IMR-90 (cell line): Measurements from ENCODE around the gene PAXIP1. TPM values are rescaled to one million over a fixed set of nuclear protein-coding genes. Genes with fewer than 3 reads are reported as not detected.

ENCODE experiments used
- ATAC-seq: fragments of 200-7000 bp; cut with Tn5 transposase; 2 replicates; pipeline ENCODE4 v1.9.1; 2020; ENCODE audit warnings: low read depth, mild to moderate bottlenecking, moderate library complexity
- BruUV-seq: library from RNA; stranded (reverse); fragments of 400-500 nt; replicated peaks from 2 replicates; lab custom pipeline; 2021; lab: Mats Ljungman, UMichigan
- CTCF ChIA-PET: fragments of 300-600 bp; formaldehyde crosslinking; extraction: SDS; loops from one replicate; lab custom pipeline; 2021; ENCODE audit warnings: antibody characterized with exemption; lab: Yijun Ruan, JAX
- POLR2A ChIA-PET: fragments of 300-600 bp; sonication (Branson Sonifier 250); formaldehyde crosslinking; loops from one replicate; lab custom pipeline; 2022; ENCODE audit warnings: antibody characterized with exemption; ENCODE audit not compliant: unreplicated experiment; lab: Charles Lee
- DNase-seq: peaks from one replicate; pipeline ENCODE4 v3.0.0; 2013
- H2AFZ ChIP-seq: replicated peaks from 2 replicates; pipeline ENCODE3; 2013; ENCODE audit warnings: low read length, mild to moderate bottlenecking; ENCODE audit not compliant: poor library complexity
- H2AK5ac ChIP-seq: 2 replicates; pipeline ENCODE4 v1.6.1; 2013; ENCODE audit warnings: low read depth, low read length, inconsistent platforms
- H2AK9ac ChIP-seq: replicated peaks from 2 replicates; pipeline ENCODE3; 2013; ENCODE audit warnings: mild to moderate bottlenecking, low read depth, low read length, moderate library complexity; ENCODE audit not compliant: poor library complexity
- H2BK120ac ChIP-seq: 2 replicates; pipeline ENCODE4 v1.6.1; 2013; ENCODE audit warnings: low read depth, low read length, inconsistent platforms
- H2BK15ac ChIP-seq: 3 replicates; pipeline ENCODE4 v1.6.1; 2013; ENCODE audit warnings: low read depth, low read length, inconsistent platforms
- H2BK20ac ChIP-seq: 2 replicates; pipeline ENCODE4 v1.6.1; 2013; ENCODE audit warnings: low read depth, mild to moderate bottlenecking, inconsistent platforms, low read length, moderate library complexity
- H2BK5ac ChIP-seq: 2 replicates; pipeline ENCODE4 v1.6.1; 2013; ENCODE audit warnings: mild to moderate bottlenecking, low read depth, low read length, inconsistent platforms; ENCODE audit not compliant: poor library complexity, severe bottlenecking
- H3K14ac ChIP-seq: replicated peaks from 2 replicates; pipeline ENCODE4 v1.6.1; 2013; ENCODE audit warnings: low read depth, low read length, inconsistent platforms
- H3K18ac ChIP-seq: 2 replicates; pipeline ENCODE4 v1.6.1; 2013; ENCODE audit warnings: low read depth, low read length, control low read depth
- H3K23ac ChIP-seq: 2 replicates; pipeline ENCODE4 v1.6.1; 2013; ENCODE audit warnings: low read depth, low read length, inconsistent platforms
- H3K27ac ChIP-seq: 2 replicates; pipeline ENCODE4 v1.5.1; 2013; ENCODE audit warnings: mild to moderate bottlenecking, control low read depth, low read length; ENCODE audit not compliant: insufficient read depth
- H3K27me3 ChIP-seq: 2 replicates; pipeline ENCODE4 v1.6.1; 2013; ENCODE audit warnings: low read length; ENCODE audit not compliant: control insufficient read depth, insufficient read depth
- H3K36me3 ChIP-seq: 2 replicates; pipeline ENCODE4 v1.6.1; 2013; ENCODE audit warnings: low read length, mixed read lengths; ENCODE audit not compliant: control insufficient read depth, insufficient read depth
- H3K4ac ChIP-seq: 2 replicates; pipeline ENCODE4 v1.6.1; 2013; ENCODE audit warnings: low read depth, low read length, inconsistent platforms
- H3K4me1 ChIP-seq: 2 replicates; pipeline ENCODE4 v1.6.1; 2013; ENCODE audit warnings: low read length, mixed read lengths; ENCODE audit not compliant: control insufficient read depth, insufficient read depth
- H3K4me2 ChIP-seq: 2 replicates; pipeline ENCODE4 v1.6.1; 2013; ENCODE audit warnings: low read depth, mild to moderate bottlenecking, control low read depth, low read length, moderate library complexity
- H3K4me3 ChIP-seq: 2 replicates; pipeline ENCODE4 v1.5.1; 2013; ENCODE audit warnings: low read depth, mild to moderate bottlenecking, control low read depth, low read length, moderate library complexity; ENCODE audit not compliant: insufficient read depth
- H3K56ac ChIP-seq: 2 replicates; pipeline ENCODE4 v1.6.1; 2013; ENCODE audit warnings: low read length, inconsistent platforms; ENCODE audit not compliant: insufficient read depth; ENCODE audit errors: extremely low read depth
- H3K79me1 ChIP-seq, 2 experiments: 2 replicates each; pipeline ENCODE4 v1.6.1; 2013; ENCODE audit warnings: low read length in 2 of 2, inconsistent platforms in 1 of 2, low read depth in 1 of 2
- H3K9ac ChIP-seq: 2 replicates; pipeline ENCODE4 v1.6.1; 2013; ENCODE audit warnings: low read depth, low read length, control low read depth
- H3K9me1 ChIP-seq: 2 replicates; pipeline ENCODE4 v1.6.1; 2013; ENCODE audit warnings: low read length, inconsistent platforms; ENCODE audit not compliant: insufficient read depth
- H3K9me3 ChIP-seq: 2 replicates; pipeline ENCODE4 v1.6.1; 2013; ENCODE audit warnings: low read length; ENCODE audit not compliant: control insufficient read depth, insufficient read depth
- H4K20me1 ChIP-seq: 2 replicates; pipeline ENCODE4 v1.6.1; 2013; ENCODE audit warnings: low read length, inconsistent platforms; ENCODE audit not compliant: insufficient read depth
- H4K5ac ChIP-seq: 2 replicates; pipeline ENCODE4 v1.6.1; 2013; ENCODE audit warnings: mild to moderate bottlenecking, low read depth, low read length, control low read depth
- H4K8ac ChIP-seq, 2 experiments: 2 replicates each; pipeline ENCODE4 v1.6.1; 2013; ENCODE audit warnings: low read depth in 2 of 2, low read length in 2 of 2, control low read depth in 1 of 2, inconsistent platforms in 1 of 2
- H4K91ac ChIP-seq: 2 replicates; pipeline ENCODE4 v1.6.1; 2013; ENCODE audit warnings: low read depth, low read length, inconsistent platforms; ENCODE audit not compliant: insufficient read depth
- CHD1 ChIP-seq: IDR thresholded peaks from 2 replicates; pipeline ENCODE4 v1.6.1; 2012; ENCODE audit warnings: low read depth, low read length, improper control_type of control experiment
- MAZ ChIP-seq: IDR thresholded peaks from 2 replicates; pipeline ENCODE4 v1.6.1; 2012; ENCODE audit warnings: low read depth, mild to moderate bottlenecking, low read length, improper control_type of control experiment, moderate library complexity, borderline replicate concordance
- NFE2L2 ChIP-seq: fragments of 150-350 bp; IDR thresholded peaks from 2 replicates; pipeline ENCODE4 v1.6.1; 2016; ENCODE audit warnings: low read depth, mild to moderate bottlenecking, low read length
- RAD21 ChIP-seq: IDR thresholded peaks from 2 replicates; pipeline ENCODE4 v1.6.1; 2012; ENCODE audit warnings: low read length, improper control_type of control experiment
- WGBS, 2 experiments: methylation state at CpG; one replicate each; pipeline versions ENCODE4 v1.1.5 to v1.1.7; 2013; ENCODE audit warnings: missing lambda C conversion rate in 2 of 2; ENCODE audit not compliant: insufficient read length in 1 of 2; ENCODE audit errors: extremely low coverage in 2 of 2; 5-methylcytosine and 5-hydroxymethylcytosine counted together
- dilution Hi-C: fragments of 300-500 bp; cut with HindIII; formaldehyde crosslinking; loops from one replicate; pipeline ENCODE4 v1.14.3; 2018; ENCODE audit warnings: low sequenced_read_pairs; ENCODE audit not compliant: unreplicated experiment
- in situ Hi-C: fragments of 300-500 bp; cut with MboI; formaldehyde crosslinking; loops from 3 replicates; pipeline ENCODE4 v1.14.3; 2019; ENCODE audit warnings: low sequenced_read_pairs, inconsistent platforms, mixed read lengths
- intact Hi-C: fragments of 100-400 bp; cut with micrococcal nuclease; formaldehyde crosslinking; loops from 2 replicates; pipeline ENCODE4 v1.10.0; 2022
- polyA plus RNA-seq, 3 experiments: library from polyadenylated mRNA; depleted of rRNA; stranded (reverse); fragments of >200 nt; gene quantifications; 2 replicates each; pipeline ENCODE4 v1.2.3, GENCODE V29; 2012; ENCODE audit warnings: low replicate concordance in 1 of 3
- total RNA-seq: library from RNA; depleted of rRNA; stranded (reverse); fragments of >200 nt; gene quantifications from 2 replicates; pipeline ENCODE4 v1.2.3, GENCODE V29; 2012

The PAXIP1 gene
- total and polyA plus RNA-seq, 2 of the 4 experiments (the other 2 are of a cell fraction) = 7.3 to 8.7 TPM

- Histone ChIP-seq H4K20me1 (no peaks in the 10 kb centered on the region), H3K9me3 (no peaks in the 10 kb centered on the region), H3K4me2 (no peak overlapping the region), H3K23ac (no peak overlapping the region), H3K36me3 (peaks cover 19% of the 10 kb centered on the region), H3K56ac (no peak overlapping the region), H2AFZ (no peak overlapping the region), H4K8ac (no peak overlapping the region), H2BK120ac (no peak overlapping the region), H3K27me3 (no peaks in the 10 kb centered on the region), H3K4me3 (no peak overlapping the region), H4K5ac (no peak overlapping the region), H3K4ac (no peak overlapping the region), H3K79me1 (peaks cover 15 to 18% of the 10 kb centered on the region in 2 experiments), H3K9me1 (peaks cover 9% of the 10 kb centered on the region; the same call in 1 of the 2 replicates), H3K27ac (no peak overlapping the region), H3K18ac (no peak overlapping the region), H3K9ac (no peak overlapping the region), H2AK5ac (no peak overlapping the region), H4K91ac (no peak overlapping the region), H2BK5ac (no peak overlapping the region), H2BK15ac (no peak overlapping the region), H2AK9ac (no peak overlapping the region), H2BK20ac (no peak overlapping the region), H3K14ac (no peak overlapping the region), H3K4me1 (no peaks in the 10 kb centered on the region)
- ATAC-seq (no peak), DNase-seq (no peak)
- in situ Hi-C loops (no loop called here), dilution Hi-C loops (no loop called here), intact Hi-C loops (no loop called here)
- ChIA-PET POLR2A (no interaction called here), CTCF (interaction anchor here (0.6 to 1.2 kb wide), 2 partner anchors 11 to 263 kb away, joined by 3 to 4 read pairs; no protein-coding TSS in a partner anchor)
- no TSS peak for BruUV-seq
- no CpG with 5 or more reads among the region's 2 CpGs for WGBS, 2 experiments
- TF ChIP-seq RAD21 (no peak), CHD1 (no peak), NFE2L2 (no peak), MAZ (no peak)
These were observed 7.9 kb downstream of the PAXIP1 start for GRCh38 chr7:154994996-154995395.
